PC-3 (cell line): ENCODE results near the gene LMO1. TPM values are rescaled to one million over a fixed set of nuclear protein-coding genes. Genes with fewer than 3 reads are reported as not detected.

Source experiments
- ATAC-seq: fragments of 200-7000 bp; cut with Tn5 transposase; 2 replicates; pipeline ENCODE4 v1.9.1; 2020; ENCODE audit warnings: mild to moderate bottlenecking, moderate library complexity
- BruUV-seq: library from RNA; stranded (reverse); fragments of 400-500 nt; replicated peaks from 2 replicates; lab custom pipeline; 2021; lab: Mats Ljungman, UMichigan
- CTCF ChIA-PET: fragments of 300-600 bp; sonication (Branson Sonifier 250); formaldehyde crosslinking; loops from one replicate; lab custom pipeline; 2022; ENCODE audit warnings: antibody characterized with exemption; lab: Charles Lee
- POLR2A ChIA-PET: fragments of 300-600 bp; sonication (Branson Sonifier 250); formaldehyde crosslinking; loops from one replicate; lab custom pipeline; 2022; ENCODE audit warnings: antibody characterized with exemption; ENCODE audit not compliant: unreplicated experiment; lab: Charles Lee
- DNase-seq: peaks from one replicate; pipeline ENCODE4 v3.0.0-alpha.2; 2015
- H2AFZ ChIP-seq: fragments of 300-600 bp; sonication (generic); 2 replicates; pipeline ENCODE4 v1.6.0; 2016; ENCODE audit warnings: antibody characterized with exemption, low read length
- H3F3A ChIP-seq: fragments of 300-600 bp; sonication (generic); one replicate; pipeline ENCODE4 v1.6.0; 2017; ENCODE audit warnings: antibody characterized with exemption, low read length, control low read depth, mild to moderate bottlenecking; ENCODE audit not compliant: unreplicated experiment
- H3K27ac ChIP-seq: fragments of 300-600 bp; sonication (generic); 2 replicates; pipeline ENCODE4 v1.5.1; 2016; ENCODE audit warnings: mild to moderate bottlenecking, low read length
- H3K27me3 ChIP-seq: fragments of 300-600 bp; sonication (generic); 2 replicates; pipeline ENCODE4 v1.6.1; 2016; ENCODE audit warnings: low read length, mixed read lengths
- H3K36me3 ChIP-seq: fragments of 300-600 bp; sonication (generic); 2 replicates; pipeline ENCODE4 v1.6.1; 2016; ENCODE audit warnings: low read depth, mixed run types, low read length, mixed read lengths
- H3K4me1 ChIP-seq: fragments of 300-600 bp; sonication (generic); 2 replicates; pipeline ENCODE4 v1.5.1; 2016; ENCODE audit warnings: low read length; ENCODE audit not compliant: insufficient read depth
- H3K4me2 ChIP-seq: fragments of 300-600 bp; sonication (generic); 2 replicates; pipeline ENCODE4 v1.6.0; 2016; ENCODE audit warnings: low read length
- H3K4me3 ChIP-seq: fragments of 300-600 bp; sonication (generic); 2 replicates; pipeline ENCODE4 v1.5.1; 2016; ENCODE audit warnings: mild to moderate bottlenecking, low read length, mixed read lengths
- H3K79me2 ChIP-seq: fragments of 300-600 bp; sonication (generic); 2 replicates; pipeline ENCODE4 v1.6.1; 2017; ENCODE audit warnings: low read length, mixed read lengths
- H3K9ac ChIP-seq: fragments of 300-600 bp; sonication (generic); 2 replicates; pipeline ENCODE4 v1.6.0; 2016; ENCODE audit warnings: mild to moderate bottlenecking, low read length
- H3K9me2 ChIP-seq: fragments of 300-600 bp; sonication (generic); replicated peaks from 2 replicates; pipeline ENCODE4 v1.6.1; 2016; ENCODE audit warnings: mixed run types, low read length, mixed read lengths
- H3K9me3 ChIP-seq: fragments of 300-600 bp; sonication (generic); 2 replicates; pipeline ENCODE4 v1.6.1; 2016; ENCODE audit warnings: low read length, mixed read lengths
- H4K20me1 ChIP-seq: fragments of 300-600 bp; sonication (generic); 2 replicates; pipeline ENCODE4 v1.6.1; 2016; ENCODE audit warnings: low read length, mixed read lengths
- CTCF ChIP-seq: fragments of 300-600 bp; sonication (generic); conservative IDR thresholded peaks from 2 replicates; pipeline ENCODE4 v1.5.1; 2017; ENCODE audit warnings: antibody characterized with exemption, low read depth, mild to moderate bottlenecking, low read length
- EZH2 ChIP-seq: fragments of 300-600 bp; sonication (generic); IDR thresholded peaks from one replicate; pipeline ENCODE4 v1.6.1; 2017; ENCODE audit warnings: antibody characterized with exemption, mild to moderate bottlenecking, low read length; ENCODE audit not compliant: unreplicated experiment
- EZH2phosphoT487 ChIP-seq: fragments of 300-600 bp; sonication (generic); IDR thresholded peaks from 2 replicates; pipeline ENCODE4 v1.6.1; 2018; ENCODE audit warnings: mild to moderate bottlenecking, antibody characterized with exemption, low read length, borderline replicate concordance
- intact Hi-C: fragments of 100-400 bp; cut with micrococcal nuclease; formaldehyde crosslinking; loops from 2 replicates; pipeline ENCODE4 v1.9.0; 2023
- total RNA-seq: library from RNA; depleted of rRNA; stranded (reverse); fragments of >200 nt; gene quantifications from 2 replicates; pipeline ENCODE4 v1.2.3, GENCODE V29; 2014

LMO1 gene
- total RNA-seq, 1 experiment from 2014 or later, result 0.15 TPM

- CTCF ChIA-PET, result interaction anchor here (0.6 kb wide), 1 partner anchor 71 kb away, joined by 4 read pairs; the partner anchor contains the start of gene LMO1
- H3K36me3 ChIP-seq, result no peaks in the 10 kb centered on the region
- ATAC-seq (peak; percentile 94), DNase-seq (peak; percentile 69)
- H3K9ac ChIP-seq, result no peak overlapping the region
- H3K4me2 ChIP-seq, result no peak overlapping the region
- H3K9me3 ChIP-seq, result no peaks in the 10 kb centered on the region
- POLR2A ChIA-PET, result no interaction called here
- no TSS peak for BruUV-seq
- TF ChIP-seq EZH2phosphoT487 (no peak), CTCF (peak; percentile 74)
- no peak overlapping the region for H3K27ac ChIP-seq
- H3K4me3 ChIP-seq, result no peak overlapping the region
- H2AFZ ChIP-seq, result no peak overlapping the region
- no peaks in the 10 kb centered on the region for H3K9me2 ChIP-seq
- no peaks in the 10 kb centered on the region for H3F3A ChIP-seq
- H3K79me2 ChIP-seq, result no peaks in the 10 kb centered on the region
- peaks cover 5% of the 10 kb centered on the region for H3K4me1 ChIP-seq
- intact Hi-C loops, result loop anchor here (1.0 kb wide), 1 partner anchor 374 kb away; no protein-coding TSS in a partner anchor
- no peaks in the 10 kb centered on the region for H3K27me3 ChIP-seq
- H4K20me1 ChIP-seq, result no peaks in the 10 kb centered on the region
Observed at GRCh38 chr11:8192016-8192895, 71.4 kb downstream of the LMO1 start.

- no peak for ATAC-seq
- H3F3A ChIP-seq, result no peaks in the 10 kb centered on the region
- no peak for TF ChIP-seq EZH2phosphoT487
- no peak for TF ChIP-seq CTCF
- TF ChIP-seq EZH2, result no peak
- H3K79me2 ChIP-seq, result no peaks in the 10 kb centered on the region
- peaks cover 10% of the 10 kb centered on the region; the same call in 1 of the 2 replicates for H3K27me3 ChIP-seq
- no peak overlapping the region for H3K4me3 ChIP-seq
- no peaks in the 10 kb centered on the region for H3K9me3 ChIP-seq
- no peak overlapping the region for H3K4me2 ChIP-seq
- H3K4me1 ChIP-seq, result peaks cover 5% of the 10 kb centered on the region
- no peaks in the 10 kb centered on the region for H3K9me2 ChIP-seq
- no peaks in the 10 kb centered on the region for H3K36me3 ChIP-seq
- H2AFZ ChIP-seq, result no peak overlapping the region
- no TSS peak for BruUV-seq
- intact Hi-C loops, result no loop called here
- DNase-seq, result no peak
- no peak overlapping the region for H3K27ac ChIP-seq
- POLR2A ChIA-PET, result no interaction called here
- H3K9ac ChIP-seq, result no peak overlapping the region
- CTCF ChIA-PET, result interaction anchor here (0.6 to 1.2 kb wide), 3 partner anchors 100 to 1802 kb away, joined by 3 to 5 read pairs (median 4); no protein-coding TSS in a partner anchor
- no peaks in the 10 kb centered on the region for H4K20me1 ChIP-seq
Observed at GRCh38 chr11:8190431-8190830, 73.2 kb downstream of the LMO1 start.

GRCh38 chr11:8186429-8186828, 77.2 kb downstream of the LMO1 start:
- H3K9me3 ChIP-seq, result no peaks in the 10 kb centered on the region
- H3K4me3 ChIP-seq, result no peak overlapping the region
- H3K4me2 ChIP-seq, result no peak overlapping the region
- no peak overlapping the region for H2AFZ ChIP-seq
- BruUV-seq, result no TSS peak
- no peak for TF ChIP-seq EZH2phosphoT487
- TF ChIP-seq CTCF, result no peak
- TF ChIP-seq EZH2, result no peak
- H3K27me3 ChIP-seq, result peaks cover 39% of the 10 kb centered on the region
- no peak for DNase-seq
- ATAC-seq, result no peak
- ChIA-PET CTCF (no interaction called here), POLR2A (no interaction called here)
- intact Hi-C loops, result no loop called here
- H3F3A ChIP-seq, result no peaks in the 10 kb centered on the region
- no peak overlapping the region for H3K9ac ChIP-seq
- no peaks in the 10 kb centered on the region for H3K79me2 ChIP-seq
- peaks cover 5% of the 10 kb centered on the region for H3K4me1 ChIP-seq
- no peak overlapping the region for H3K27ac ChIP-seq
- no peaks in the 10 kb centered on the region for H4K20me1 ChIP-seq
- H3K36me3 ChIP-seq, result no peaks in the 10 kb centered on the region
- no peaks in the 10 kb centered on the region for H3K9me2 ChIP-seq
